CD4-positive, CD25-positive, alpha-beta regulatory T cell (primary cell): ENCODE data around the gene ARHGAP21. TPM values are rescaled to one million over a fixed set of nuclear protein-coding genes. Genes with fewer than 3 reads are reported as not detected.

Experiments
- ATAC-seq, 2 donors: fragments of 150-1000 bp; cut with Tn5 transposase; one replicate each; pipeline ENCODE4 v1.10.0; 2021; ENCODE audit warnings: low read depth in 2 of 2, moderate number of reproducible peaks in 2 of 2, moderate library complexity in 1 of 2
- DNase-seq, 3 donors: peaks; one replicate each; pipeline versions ENCODE4 v3.0.0 to v3.0.0-alpha.2; 2012 to 2022; ENCODE audit warnings: mixed read lengths in 1 of 3
- H3K27ac ChIP-seq: one replicate; pipeline ENCODE4 v1.7.0; 2013; ENCODE audit warnings: mild to moderate bottlenecking, low read length; ENCODE audit not compliant: insufficient read depth, poor library complexity, severe bottlenecking
- H3K27me3 ChIP-seq: one replicate; pipeline ENCODE4 v1.7.0; 2013; ENCODE audit warnings: low read length; ENCODE audit not compliant: control insufficient read depth, insufficient read depth
- H3K36me3 ChIP-seq: one replicate; pipeline ENCODE4 v1.7.0; 2013; ENCODE audit warnings: mild to moderate bottlenecking, low read length, moderate library complexity; ENCODE audit not compliant: control insufficient read depth, insufficient read depth
- H3K4me1 ChIP-seq: 2 replicates; pipeline ENCODE4 v1.7.0; 2013; ENCODE audit warnings: mild to moderate bottlenecking, low read length; ENCODE audit not compliant: insufficient read depth, control insufficient read depth, poor library complexity, severe bottlenecking
- H3K4me3 ChIP-seq: one replicate; pipeline ENCODE4 v1.7.0; 2013; ENCODE audit warnings: low read depth, mild to moderate bottlenecking, low read length, moderate library complexity
- H3K9me3 ChIP-seq, 2 experiments: 1 replicate in 1 of 2; 2 replicates in 1 of 2; pipeline ENCODE4 v1.7.0; 2013; ENCODE audit warnings: low read length in 2 of 2, mild to moderate bottlenecking in 1 of 2, moderate library complexity in 1 of 2; ENCODE audit not compliant: control insufficient read depth in 2 of 2
- H3K27ac Mint-ChIP-seq, 3 donors: one replicate each; pipeline ENCODE4 v1.8.0; 2020 to 2022; ENCODE audit warnings: mild to moderate bottlenecking in 3 of 3, mixed read lengths in 3 of 3, moderate library complexity in 2 of 3
- H3K27me3 Mint-ChIP-seq: one replicate; pipeline ENCODE4 v1.8.0; 2022; ENCODE audit warnings: mild to moderate bottlenecking, mixed read lengths
- H3K36me3 Mint-ChIP-seq: one replicate; pipeline ENCODE4 v1.8.0; 2020; ENCODE audit warnings: mixed read lengths
- H3K4me1 Mint-ChIP-seq, 4 donors: one replicate each; pipeline ENCODE4 v1.8.0; 2020 to 2022; ENCODE audit warnings: mixed read lengths in 4 of 4, mild to moderate bottlenecking in 1 of 4
- H3K4me3 Mint-ChIP-seq, 4 donors: one replicate each; pipeline ENCODE4 v1.8.0; 2020 to 2022; ENCODE audit warnings: mild to moderate bottlenecking in 4 of 4, mixed read lengths in 4 of 4, moderate library complexity in 3 of 4
- H3K9me3 Mint-ChIP-seq, 7 donors: one replicate each; pipeline ENCODE4 v1.8.0; 2020 to 2022; ENCODE audit warnings: mixed read lengths in 7 of 7, mild to moderate bottlenecking in 3 of 7, moderate library complexity in 2 of 7
- polyA plus RNA-seq, 4 donors: library from polyadenylated mRNA; unstranded; fragments of 300-500 nt; fragmentation: Illumina TruSeq; gene quantifications; one replicate each; pipeline ENCODE4 v1.2.3, GENCODE V29; 2021
- total RNA-seq: library from RNA; stranded (reverse); gene quantifications from one replicate; pipeline ENCODE4 v1.2.3, GENCODE V29; 2022

Gene ARHGAP21
- total and polyA plus RNA-seq, 5 donors from 2014 or later, result 4.1 to 53.0 (median 8.7) TPM

- H3K9me3 Mint-ChIP-seq, result no peaks in the 10 kb centered on the region
- H3K9me3 ChIP-seq, result no peaks in the 10 kb centered on the region
- peaks cover 13% of the 10 kb centered on the region for H3K27me3 Mint-ChIP-seq
- H3K4me3 Mint-ChIP-seq, result peak overlapping the region; percentile 91 to 94 (median 92)
- H3K27ac ChIP-seq, result no peak overlapping the region
- H3K36me3 Mint-ChIP-seq, result no peaks in the 10 kb centered on the region
- H3K36me3 ChIP-seq, result no peaks in the 10 kb centered on the region
- DNase-seq, result peak in 1 of 3 donors; percentile 28
- ATAC-seq, result no peak
- H3K4me3 ChIP-seq, result peak overlapping the region; percentile 77
- peaks cover 29% of the 10 kb centered on the region for H3K4me1 ChIP-seq
- no peaks in the 10 kb centered on the region for H3K27me3 ChIP-seq
- H3K27ac Mint-ChIP-seq, result peak overlapping the region; percentile 65 to 79 (median 78)
- peaks cover 8 to 29% (median 21%) of the 10 kb centered on the region in 4 donors for H3K4me1 Mint-ChIP-seq
Measured at GRCh38 chr10:24722131-24722675, 1.5 kb downstream of the ARHGAP21 start.

- DNase-seq, result no peak
- H3K9me3 Mint-ChIP-seq, result no peaks in the 10 kb centered on the region
- Histone ChIP-seq H3K36me3 (no peaks in the 10 kb centered on the region), H3K27ac (no peak overlapping the region), H3K4me3 (peak overlapping the region; percentile 32), H3K27me3 (no peaks in the 10 kb centered on the region), H3K4me1 (peaks cover 29% of the 10 kb centered on the region), H3K9me3 (no peaks in the 10 kb centered on the region)
- H3K4me1 Mint-ChIP-seq, result peaks cover 8 to 29% (median 21%) of the 10 kb centered on the region in 4 donors
- peak overlapping the region; percentile 91 to 94 (median 92) for H3K4me3 Mint-ChIP-seq
- H3K27me3 Mint-ChIP-seq, result peaks cover 11% of the 10 kb centered on the region
- H3K27ac Mint-ChIP-seq, result peak overlapping the region in 2 of 3 donors; percentile 37 to 93
- H3K36me3 Mint-ChIP-seq, result no peaks in the 10 kb centered on the region
- no peak for ATAC-seq
Measured at GRCh38 chr10:24721229-24722106, 2.2 kb downstream of the ARHGAP21 start.

- Mint-ChIP-seq H3K36me3 (no peaks in the 10 kb centered on the region), H3K27ac (no peak overlapping the region), H3K4me3 (peak overlapping the region in 1 of 4 donors; percentile 89), H3K9me3 (no peaks in the 10 kb centered on the region), H3K27me3 (peaks cover 4% of the 10 kb centered on the region), H3K4me1 (peaks cover 8 to 29% (median 18%) of the 10 kb centered on the region in 4 donors)
- no peaks in the 10 kb centered on the region for H3K36me3 ChIP-seq
- H3K4me3 ChIP-seq, result peak overlapping the region; percentile 10
- no peaks in the 10 kb centered on the region for H3K9me3 ChIP-seq
- peaks cover 29% of the 10 kb centered on the region for H3K4me1 ChIP-seq
- DNase-seq (no peak), ATAC-seq (no peak)
- no peaks in the 10 kb centered on the region for H3K27me3 ChIP-seq
- no peak overlapping the region for H3K27ac ChIP-seq
Measured at GRCh38 chr10:24720096-24720495, 3.6 kb downstream of the ARHGAP21 start.

- Mint-ChIP-seq H3K27ac (no peak overlapping the region), H3K36me3 (no peaks in the 10 kb centered on the region), H3K9me3 (no peaks in the 10 kb centered on the region), H3K4me1 (peaks cover 8 to 27% (median 16%) of the 10 kb centered on the region in 4 donors), H3K27me3 (peaks cover 4% of the 10 kb centered on the region), H3K4me3 (no peak overlapping the region)
- Histone ChIP-seq H3K36me3 (no peaks in the 10 kb centered on the region), H3K27me3 (no peaks in the 10 kb centered on the region), H3K9me3 (no peaks in the 10 kb centered on the region), H3K4me3 (no peak overlapping the region), H3K4me1 (peaks cover 24% of the 10 kb centered on the region), H3K27ac (no peak overlapping the region)
- DNase-seq, result no peak
- ATAC-seq, result no peak
Measured at GRCh38 chr10:24718031-24718855, 5.4 kb downstream of the ARHGAP21 start.

GRCh38 chr10:24716295-24716694 is 7.4 kb downstream of the ARHGAP21 start:
- peaks cover 7 to 17% (median 11%) of the 10 kb centered on the region in 4 donors for H3K4me1 Mint-ChIP-seq
- no peaks in the 10 kb centered on the region for H3K9me3 Mint-ChIP-seq
- Histone ChIP-seq H3K9me3 (no peaks in the 10 kb centered on the region), H3K27me3 (no peaks in the 10 kb centered on the region), H3K27ac (no peak overlapping the region), H3K4me3 (no peak overlapping the region), H3K4me1 (peaks cover 14% of the 10 kb centered on the region), H3K36me3 (no peaks in the 10 kb centered on the region)
- no peaks in the 10 kb centered on the region for H3K36me3 Mint-ChIP-seq
- no peak overlapping the region for H3K4me3 Mint-ChIP-seq
- no peak for DNase-seq
- ATAC-seq, result no peak
- no peak overlapping the region for H3K27ac Mint-ChIP-seq
- peaks cover 4% of the 10 kb centered on the region for H3K27me3 Mint-ChIP-seq

GRCh38 chr10:24715246-24715769 is 8.4 kb downstream of the ARHGAP21 start:
- Histone ChIP-seq H3K9me3 (no peaks in the 10 kb centered on the region), H3K4me3 (no peak overlapping the region), H3K4me1 (peaks cover 5% of the 10 kb centered on the region), H3K27me3 (no peaks in the 10 kb centered on the region), H3K36me3 (no peaks in the 10 kb centered on the region), H3K27ac (no peak overlapping the region)
- no peaks in the 10 kb centered on the region for H3K36me3 Mint-ChIP-seq
- H3K9me3 Mint-ChIP-seq, result no peaks in the 10 kb centered on the region
- H3K27ac Mint-ChIP-seq, result no peak overlapping the region
- DNase-seq, result no peak
- no peak for ATAC-seq
- peaks cover 2 to 10% (median 5%) of the 10 kb centered on the region in 4 donors for H3K4me1 Mint-ChIP-seq
- H3K27me3 Mint-ChIP-seq, result no peaks in the 10 kb centered on the region
- H3K4me3 Mint-ChIP-seq, result no peak overlapping the region

- Histone ChIP-seq H3K4me3 (no peak overlapping the region), H3K4me1 (no peaks in the 10 kb centered on the region), H3K9me3 (no peaks in the 10 kb centered on the region), H3K27me3 (no peaks in the 10 kb centered on the region), H3K27ac (no peak overlapping the region), H3K36me3 (no peaks in the 10 kb centered on the region)
- no peaks in the 10 kb centered on the region for H3K36me3 Mint-ChIP-seq
- no peaks in the 10 kb centered on the region for H3K27me3 Mint-ChIP-seq
- DNase-seq (no peak), ATAC-seq (no peak)
- H3K4me1 Mint-ChIP-seq, result peaks cover 0 to 6% (median 0%) of the 10 kb centered on the region in 4 donors
- H3K4me3 Mint-ChIP-seq, result no peak overlapping the region
- no peak overlapping the region for H3K27ac Mint-ChIP-seq
- no peaks in the 10 kb centered on the region for H3K9me3 Mint-ChIP-seq
Measured at GRCh38 chr10:24713086-24713485, 10.6 kb downstream of the ARHGAP21 start.
